ENCODE results near the gene RAB23. TPM values are rescaled to one million over a fixed set of nuclear protein-coding genes. Genes with fewer than 3 reads are reported as not detected.

Gene RAB23
- total RNA-seq, 1 donor = 82.2 TPM

- Histone ChIP-seq H3K4me3 (ENCODE audit: insufficient read depth, low read length) (peak overlapping the region; percentile 93), H3K4me2 (ENCODE audit: insufficient read depth, low read length) (peak overlapping the region; percentile 98), H3K4me1 (ENCODE audit: insufficient read depth, low read length) (peaks cover 36% of the 10 kb centered on the region), H3K36me3 (ENCODE audit: insufficient read depth, low read length) (no peaks in the 10 kb centered on the region), H3K27me3 (ENCODE audit: insufficient read depth, low read length) (no peaks in the 10 kb centered on the region), H2AFZ (ENCODE audit: low read length) (peak overlapping the region; percentile 87), H4K20me1 (ENCODE audit: insufficient read depth, low read length) (peaks cover 3% of the 10 kb centered on the region), H3K9me3 (ENCODE audit: low read depth, low read length) (no peaks in the 10 kb centered on the region), H3K27ac (ENCODE audit: low read depth, low read length) (peak overlapping the region; percentile 94), H3K79me2 (ENCODE audit: insufficient read depth, low read length) (peaks cover 63% of the 10 kb centered on the region)
- DNase-seq (ENCODE audit: insufficient read length, low spot score, missing footprints) = peak; percentile 76
- TF ChIP-seq CTCF (IDR thresholded peaks at IDR 0.05; ENCODE audit: extremely low read depth, low read depth, low read length) = peak; percentile 24
Observed at GRCh38 chr6:57221191-57221935, 744 bp downstream of the RAB23 start.

DNA sequence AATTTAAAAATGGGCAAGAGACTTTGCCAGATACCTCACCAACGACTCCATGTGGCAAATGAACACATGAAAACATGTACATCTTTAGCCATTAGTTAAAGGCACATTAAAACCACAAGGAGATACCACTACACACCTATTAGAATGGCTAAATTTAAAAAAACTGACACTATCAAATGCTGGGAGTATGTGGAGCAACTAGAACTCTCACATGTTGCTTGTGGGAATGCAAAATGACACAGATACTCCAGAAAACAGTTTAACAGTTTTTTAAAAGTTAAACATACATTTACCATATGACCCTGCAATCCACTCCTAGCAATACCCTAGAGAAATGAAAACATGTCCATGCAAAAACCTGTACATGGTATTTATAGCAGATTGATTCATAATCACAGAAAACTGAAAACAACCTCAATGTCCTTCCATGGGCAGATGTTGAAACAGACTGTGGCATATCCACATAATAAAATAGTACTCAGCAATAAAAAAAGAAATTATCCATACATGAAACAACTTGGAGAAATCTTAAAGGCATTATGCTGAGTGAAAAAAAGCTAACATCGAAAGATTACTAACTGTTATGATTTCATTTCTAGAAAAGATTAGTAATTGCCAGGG, 1.9 kb downstream of the RAB23 start:
- TF ChIP-seq CTCF (IDR thresholded peaks at IDR 0.05; ENCODE audit: extremely low read depth, low read depth, low read length) = no peak
- DNase-seq (ENCODE audit: insufficient read length, low spot score, missing footprints) = no peak
- Histone ChIP-seq H3K9me3 (ENCODE audit: low read depth, low read length) (no peaks in the 10 kb centered on the region), H3K4me3 (ENCODE audit: insufficient read depth, low read length) (peak overlapping the region; percentile 93), H3K79me2 (ENCODE audit: insufficient read depth, low read length) (peaks cover 75% of the 10 kb centered on the region), H3K27ac (ENCODE audit: low read depth, low read length) (peak overlapping the region; percentile 94), H3K4me2 (ENCODE audit: insufficient read depth, low read length) (peak overlapping the region; percentile 98), H3K27me3 (ENCODE audit: insufficient read depth, low read length) (no peaks in the 10 kb centered on the region), H4K20me1 (ENCODE audit: insufficient read depth, low read length) (peaks cover 3% of the 10 kb centered on the region), H3K4me1 (ENCODE audit: insufficient read depth, low read length) (peaks cover 37% of the 10 kb centered on the region), H2AFZ (ENCODE audit: low read length) (no peak overlapping the region), H3K36me3 (ENCODE audit: insufficient read depth, low read length) (no peaks in the 10 kb centered on the region)

GRCh38 chr6:57217270-57217669, 4.8 kb downstream of the RAB23 start:
- H3K4me3 ChIP-seq (ENCODE audit: insufficient read depth, low read length) = no peak overlapping the region
- no peaks in the 10 kb centered on the region for H3K27me3 ChIP-seq (ENCODE audit: insufficient read depth, low read length)
- no peak for DNase-seq (ENCODE audit: insufficient read length, low spot score, missing footprints)
- H3K36me3 ChIP-seq (ENCODE audit: insufficient read depth, low read length) = no peaks in the 10 kb centered on the region
- peaks cover 98% of the 10 kb centered on the region for H3K79me2 ChIP-seq (ENCODE audit: insufficient read depth, low read length)
- H3K4me2 ChIP-seq (ENCODE audit: insufficient read depth, low read length) = peak overlapping the region; percentile 73
- H4K20me1 ChIP-seq (ENCODE audit: insufficient read depth, low read length) = peaks cover 3% of the 10 kb centered on the region
- H3K9me3 ChIP-seq (ENCODE audit: low read depth, low read length) = no peaks in the 10 kb centered on the region
- peak overlapping the region; percentile 48 for H3K27ac ChIP-seq (ENCODE audit: low read depth, low read length)
- TF ChIP-seq CTCF (IDR thresholded peaks at IDR 0.05; ENCODE audit: extremely low read depth, low read depth, low read length) = no peak
- no peak overlapping the region for H2AFZ ChIP-seq (ENCODE audit: low read length)
- H3K4me1 ChIP-seq (ENCODE audit: insufficient read depth, low read length) = peaks cover 24% of the 10 kb centered on the region

All from osteoblast (primary cell).